Transverse colon (tissue), 4 donors: ENCODE results near the gene THAP4. TPM values are rescaled to one million over a fixed set of nuclear protein-coding genes. Genes with fewer than 3 reads are reported as not detected.

ENCODE experiments used
- DNase-seq: peaks from one replicate; pipeline ENCODE4 v3.0.0-alpha.2; 2019
- H3K27ac ChIP-seq, 4 donors: fragments of 200-600 bp; sonication (generic); 2 replicates each; pipeline ENCODE4 v1.5.1; 2016 to 2018; ENCODE audit warnings: inconsistent platforms in 4 of 4
- H3K27me3 ChIP-seq: fragments of 200-600 bp; sonication (generic); 2 replicates; pipeline ENCODE4 v1.5.1; 2017; ENCODE audit warnings: inconsistent platforms
- H3K36me3 ChIP-seq, 4 donors: fragments of 200-600 bp; sonication (generic); 2 replicates each; pipeline ENCODE4 v1.5.1; 2017 to 2019; ENCODE audit warnings: inconsistent platforms in 4 of 4
- H3K4me1 ChIP-seq, 4 donors: fragments of 200-600 bp; sonication (generic); 2 replicates each; pipeline ENCODE4 v1.5.1; 2017 to 2020; ENCODE audit warnings: inconsistent platforms in 4 of 4
- H3K4me3 ChIP-seq, 4 donors: fragments of 200-600 bp; sonication (generic); 1 replicate in 1 of 4; 2 replicates in 3 of 4; pipeline versions ENCODE4 v1.5.1 to v1.6.1; 2017 to 2019; ENCODE audit warnings: inconsistent platforms in 4 of 4
- H3K9me3 ChIP-seq, 2 donors: fragments of 200-600 bp; sonication (generic); 2 replicates each; pipeline ENCODE4 v1.5.1; 2017 to 2019; ENCODE audit warnings: inconsistent platforms in 2 of 2
- CTCF ChIP-seq, 5 experiments: fragments of 200-600 bp in 3 of 5; fragments of 450-650 bp in 2 of 5; sonication (generic) in 3 of 5; IDR thresholded peaks; 1 replicate in 2 of 5; 2 replicates in 3 of 5; pipeline ENCODE4 v1.5.1; 2016 to 2017; ENCODE audit warnings: antibody characterized with exemption in 5 of 5, inconsistent platforms in 3 of 5, mild to moderate bottlenecking in 2 of 5, moderate library complexity in 1 of 5
- EP300 ChIP-seq: sonication (generic); formaldehyde crosslinking; IDR thresholded peaks from one replicate; pipeline ENCODE4 v1.6.1; 2017; ENCODE audit warnings: antibody characterized with exemption, low read depth
- POLR2A ChIP-seq: fragments of 450-650 bp; IDR thresholded peaks from one replicate; pipeline ENCODE4 v1.6.1; 2016; ENCODE audit warnings: antibody characterized with exemption, mild to moderate bottlenecking, moderate library complexity
- POLR2AphosphoS5 ChIP-seq, 3 donors: sonication (generic); formaldehyde crosslinking; IDR thresholded peaks; one replicate each; pipeline ENCODE4 v1.6.1; 2016; ENCODE audit warnings: antibody characterized with exemption in 3 of 3
- WGBS, 2 donors: methylation state at CpG; one replicate each; pipeline ENCODE4 v1.1.5; 2018; ENCODE audit warnings: low coverage in 1 of 2; 5-methylcytosine and 5-hydroxymethylcytosine counted together
- in situ Hi-C, 4 donors: fragments of 200-750 bp; cut with MboI; loops; one replicate each; pipeline versions ENCODE4 v1.15.0 to v1.15.1; 2017; ENCODE audit warnings: low sequenced_read_pairs in 3 of 4, low pct_ligation_motif_present in 1 of 4, low pct_unique_long_range_greater_than_20kb in 1 of 4
- intact Hi-C: fragments of 100-400 bp; cut with DNase I; formaldehyde crosslinking; loops from one replicate; pipeline ENCODE4 v1.15.1; 2023; ENCODE audit warnings: low total_unique reads
- total RNA-seq, 4 donors: library from RNA; depleted of rRNA; stranded (reverse); fragments of >200 nt; gene quantifications; one replicate each; pipeline ENCODE4 v1.1.0, GENCODE V29; 2016

The THAP4 gene
- total RNA-seq, 4 donors from 2014 or later, result 65.1 to 142 (median 82.8) TPM

- no peaks in the 10 kb centered on the region for H3K4me1 ChIP-seq
- intact Hi-C loops, result no loop called here
- 93% methylated on average over 41 of the region's 42 CpGs; no CpG with 5 or more reads in 1 of the 2 donors for WGBS, 2 donors
- no peak for TF ChIP-seq CTCF (IDR thresholded peaks at IDR 0.05)
- no peak for TF ChIP-seq POLR2AphosphoS5 (IDR thresholded peaks at IDR 0.05)
- TF ChIP-seq EP300, result no peak
- no peak for TF ChIP-seq POLR2A
- no peak overlapping the region for H3K4me3 ChIP-seq
- H3K9me3 ChIP-seq, result no peaks in the 10 kb centered on the region
- H3K36me3 ChIP-seq, result peaks cover 0 to 18% (median 4%) of the 10 kb centered on the region in 4 donors
- DNase-seq, result no peak
- in situ Hi-C loops, result no loop called here
- H3K27me3 ChIP-seq, result no peaks in the 10 kb centered on the region
- H3K27ac ChIP-seq, result no peak overlapping the region
Measured at GRCh38 chr2:241672243-241673188, 35.6 kb upstream of the THAP4 start.

- Histone ChIP-seq H3K4me3 (no peak overlapping the region), H3K27me3 (no peaks in the 10 kb centered on the region), H3K27ac (no peak overlapping the region), H3K9me3 (no peaks in the 10 kb centered on the region), H3K36me3 (peaks cover 0 to 21% (median 5%) of the 10 kb centered on the region in 4 donors), H3K4me1 (no peaks in the 10 kb centered on the region)
- 89% methylated on average over 30 of the region's 31 CpGs; no CpG with 5 or more reads in 1 of the 2 donors for WGBS, 2 donors
- intact Hi-C loops, result no loop called here
- in situ Hi-C loops, result no loop called here
- DNase-seq, result no peak
- no peak for TF ChIP-seq POLR2AphosphoS5 (IDR thresholded peaks at IDR 0.05)
- TF ChIP-seq POLR2A, result no peak
- no peak for TF ChIP-seq EP300
- TF ChIP-seq CTCF (IDR thresholded peaks at IDR 0.05), result no peak
Measured at GRCh38 chr2:241671457-241672240, 34.7 kb upstream of the THAP4 start.

GRCh38 chr2:241670333-241671110 is 33.6 kb upstream of the THAP4 start:
- Histone ChIP-seq H3K36me3 (peaks cover 0 to 24% (median 5%) of the 10 kb centered on the region in 4 donors), H3K9me3 (no peaks in the 10 kb centered on the region), H3K27me3 (no peaks in the 10 kb centered on the region), H3K4me3 (no peak overlapping the region), H3K27ac (no peak overlapping the region), H3K4me1 (no peaks in the 10 kb centered on the region)
- DNase-seq, result no peak
- 88% methylated on average over 22 of the region's 31 CpGs; no CpG with 5 or more reads in 1 of the 2 donors for WGBS, 2 donors
- TF ChIP-seq POLR2A (no peak), CTCF (IDR thresholded peaks at IDR 0.05) (no peak), EP300 (no peak), POLR2AphosphoS5 (IDR thresholded peaks at IDR 0.05) (no peak)
- intact Hi-C loops, result no loop called here
- in situ Hi-C loops, result no loop called here
